GM12874 (cell line): Measurements from ENCODE around the gene OR4D1.

Experiments used
- CTCF ChIP-seq: IDR thresholded peaks from 2 replicates; pipeline ENCODE4 v1.5.1; 2011; ENCODE audit warnings: low read depth, mild to moderate bottlenecking, control low read depth, low read length, moderate library complexity; ENCODE audit not compliant: insufficient read depth

The OR4D1 gene

GRCh38 chr17:58147930-58148434 is at the start of gene OR4D1:
Gene OR4D1 (plus strand): TSS chr17:58148384. CDS start chr17:58155154, 6,770 bp downstream.
- TF ChIP-seq CTCF, result no peak

GRCh38 chr17:58100506-58100905 is 47.7 kb upstream of the OR4D1 start:
- no peak for TF ChIP-seq CTCF

- no peak for TF ChIP-seq CTCF
Observed at GRCh38 chr17:58105093-58105492, 43.1 kb upstream of the OR4D1 start.

GRCh38 chr17:58107306-58107705 is 40.9 kb upstream of the OR4D1 start:
- TF ChIP-seq CTCF, result no peak

- TF ChIP-seq CTCF, result no peak
Observed at GRCh38 chr17:58109197-58109596, 39.0 kb upstream of the OR4D1 start.

GRCh38 chr17:58110012-58110411 is 38.2 kb upstream of the OR4D1 start:
- TF ChIP-seq CTCF, result no peak

GRCh38 chr17:58111676-58112075 is 36.5 kb upstream of the OR4D1 start:
- no peak for TF ChIP-seq CTCF
